Measurements from ENCODE around the gene RTEL1. TPM values are rescaled to one million over a fixed set of nuclear protein-coding genes. Genes with fewer than 3 reads are reported as not detected.
A peak's percentile ranks its signal among the peaks of the same experiment; 100 is the strongest.
"Not testable (repeated sequence)": the region's sequence is repeated elsewhere in the genome, so short reads cannot be mapped to it uniquely, and the experiment has no call there.

RTEL1 gene
- total and polyA plus RNA-seq, 3 experiments from 2014 or later = 5.7 to 54.5 (median 52.3) TPM

GRCh38 chr20:63630956-63631355, 27.2 kb upstream of the RTEL1 start:
- not testable (repeated sequence) for H3K36me3 ChIP-seq (ENCODE audit: insufficient read depth, low read length); H3K27ac ChIP-seq (ENCODE audit: low read depth, low read length); H3K9me3 Mint-ChIP-seq; H3K9me3 ChIP-seq (ENCODE audit: low read length); H3K27me3 Mint-ChIP-seq; H3K27me3 ChIP-seq (ENCODE audit: insufficient read depth, low read length, poor library complexity, severe bottlenecking); DNase-seq; H3K4me3 ChIP-seq (ENCODE audit: low read length)
- Mint-ChIP-seq H3K4me1 (peaks cover 43 to 69% (median 55%) of the 10 kb centered on the region in 3 donors), H3K36me3 (peaks cover 0 to 18% (median 6%) of the 10 kb centered on the region in 3 donors), H3K4me3 (peak overlapping the region in 1 of 7 donors; percentile 74), H3K27ac (peak overlapping the region in 4 of 8 donors; percentile 42 to 85 (median 60))
- peaks cover 67% of the 10 kb centered on the region for H3K4me1 ChIP-seq (ENCODE audit: insufficient read depth, low read length)
- ChIA-PET CTCF (interaction anchor here (2.9 kb wide), 1 partner anchor 11 kb away, joined by 19 read pairs; no protein-coding TSS in a partner anchor), POLR2A (interaction anchor here (3.2 kb wide), 1 partner anchor 11 kb away, joined by 16 read pairs; no protein-coding TSS in a partner anchor)

DNA sequence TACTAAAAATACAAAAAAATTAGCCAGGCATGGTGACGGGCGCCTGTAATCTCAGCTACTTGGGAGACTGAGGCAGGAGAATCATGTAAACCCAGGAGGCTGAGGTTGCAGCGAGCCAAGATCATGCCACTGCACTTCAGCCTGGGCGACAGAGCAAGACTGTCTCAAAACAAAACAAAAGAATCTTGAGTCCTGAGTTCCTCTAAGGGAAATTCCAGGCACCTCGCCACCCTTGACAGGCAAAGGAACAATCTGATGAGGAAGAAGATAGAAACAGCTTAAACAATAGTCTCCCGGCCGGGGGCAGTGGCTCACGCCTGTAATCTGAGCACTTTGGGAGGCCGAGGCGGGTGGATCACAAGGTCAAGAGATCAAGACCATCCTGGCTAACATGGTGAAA, 26.7 kb upstream of the RTEL1 start:
- not testable (repeated sequence) for H3K4me3 ChIP-seq (ENCODE audit: low read length); H3K27me3 ChIP-seq (ENCODE audit: insufficient read depth, low read length, poor library complexity, severe bottlenecking); H3K36me3 ChIP-seq (ENCODE audit: insufficient read depth, low read length); H3K27ac ChIP-seq (ENCODE audit: low read depth, low read length); H3K9me3 Mint-ChIP-seq; H3K9me3 ChIP-seq (ENCODE audit: low read length); H3K27me3 Mint-ChIP-seq
- ChIA-PET CTCF (interaction anchor here (2.1 to 2.9 kb wide), 2 partner anchors 11 to 95 kb away, joined by 6 to 19 read pairs; partner anchors contain the start of gene PTK6), POLR2A (interaction anchor here (3.2 kb wide), 1 partner anchor 10 kb away, joined by 16 read pairs; no protein-coding TSS in a partner anchor)
- H3K4me1 Mint-ChIP-seq = peaks cover 44 to 70% (median 56%) of the 10 kb centered on the region in 3 donors
- DNase-seq = peak in 1 of 5 donors; percentile 12
- H3K36me3 Mint-ChIP-seq = peaks cover 0 to 18% (median 6%) of the 10 kb centered on the region in 3 donors
- peaks cover 67% of the 10 kb centered on the region for H3K4me1 ChIP-seq (ENCODE audit: insufficient read depth, low read length)
- peak overlapping the region in 3 of 8 donors; percentile 63 to 97 (median 66) for H3K27ac Mint-ChIP-seq
- H3K4me3 Mint-ChIP-seq = peak overlapping the region in 1 of 7 donors; percentile 26

DNA sequence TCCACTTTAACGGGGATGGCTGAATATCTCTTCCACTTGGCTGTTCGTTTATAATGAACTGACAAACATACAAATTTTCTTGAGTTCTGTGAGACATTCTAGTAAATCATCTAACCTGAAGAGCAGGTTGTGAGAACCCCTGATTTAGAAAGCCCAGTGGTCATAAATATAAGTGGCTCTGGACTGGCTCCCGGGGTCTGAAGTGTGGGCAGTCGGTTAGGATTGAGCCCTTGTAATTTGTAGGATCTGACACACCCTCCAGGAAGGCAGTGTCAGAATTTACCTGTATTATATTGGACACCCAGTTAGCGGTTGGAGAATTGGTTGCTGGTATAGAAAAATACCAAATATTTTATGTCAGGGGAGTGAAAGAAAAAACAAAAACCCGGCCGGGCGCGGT, 24.4 kb upstream of the RTEL1 start:
- CTCF ChIA-PET = no interaction called here
- Histone ChIP-seq H3K4me1 (ENCODE audit: insufficient read depth, low read length) (peaks cover 84% of the 10 kb centered on the region), H3K9me3 (ENCODE audit: low read length) (no peaks in the 10 kb centered on the region), H3K27me3 (ENCODE audit: insufficient read depth, low read length, poor library complexity, severe bottlenecking) (no peaks in the 10 kb centered on the region), H3K27ac (ENCODE audit: low read depth, low read length) (no peak overlapping the region), H3K36me3 (ENCODE audit: insufficient read depth, low read length) (no peaks in the 10 kb centered on the region), H3K4me3 (ENCODE audit: low read length) (no peak overlapping the region)
- POLR2A ChIA-PET = interaction anchor here (0.7 to 3.2 kb wide), 2 partner anchors 8 to 25 kb away, joined by 4 to 16 read pairs; partner anchors contain the start of gene RTEL1
- peak overlapping the region; percentile 70 to 84 (median 77) for H3K27ac Mint-ChIP-seq
- no peaks in the 10 kb centered on the region for H3K27me3 Mint-ChIP-seq
- DNase-seq = no peak
- H3K4me1 Mint-ChIP-seq = peaks cover 52 to 78% (median 67%) of the 10 kb centered on the region in 3 donors
- H3K4me3 Mint-ChIP-seq = peak overlapping the region in 6 of 7 donors; percentile 18 to 79 (median 38)
- H3K36me3 Mint-ChIP-seq = peaks cover 0 to 12% (median 2%) of the 10 kb centered on the region in 3 donors
- no peaks in the 10 kb centered on the region for H3K9me3 Mint-ChIP-seq

GRCh38 chr20:63635431-63636141, 22.5 kb upstream of the RTEL1 start:
- POLR2A ChIA-PET = interaction anchor here (0.5 to 2.1 kb wide), 8 partner anchors 8 to 1569 kb away, joined by 3 to 20 read pairs (median 5); partner anchors contain the start of genes ARFRP1, GMEB2, PPDPF and RTEL1

DNA sequence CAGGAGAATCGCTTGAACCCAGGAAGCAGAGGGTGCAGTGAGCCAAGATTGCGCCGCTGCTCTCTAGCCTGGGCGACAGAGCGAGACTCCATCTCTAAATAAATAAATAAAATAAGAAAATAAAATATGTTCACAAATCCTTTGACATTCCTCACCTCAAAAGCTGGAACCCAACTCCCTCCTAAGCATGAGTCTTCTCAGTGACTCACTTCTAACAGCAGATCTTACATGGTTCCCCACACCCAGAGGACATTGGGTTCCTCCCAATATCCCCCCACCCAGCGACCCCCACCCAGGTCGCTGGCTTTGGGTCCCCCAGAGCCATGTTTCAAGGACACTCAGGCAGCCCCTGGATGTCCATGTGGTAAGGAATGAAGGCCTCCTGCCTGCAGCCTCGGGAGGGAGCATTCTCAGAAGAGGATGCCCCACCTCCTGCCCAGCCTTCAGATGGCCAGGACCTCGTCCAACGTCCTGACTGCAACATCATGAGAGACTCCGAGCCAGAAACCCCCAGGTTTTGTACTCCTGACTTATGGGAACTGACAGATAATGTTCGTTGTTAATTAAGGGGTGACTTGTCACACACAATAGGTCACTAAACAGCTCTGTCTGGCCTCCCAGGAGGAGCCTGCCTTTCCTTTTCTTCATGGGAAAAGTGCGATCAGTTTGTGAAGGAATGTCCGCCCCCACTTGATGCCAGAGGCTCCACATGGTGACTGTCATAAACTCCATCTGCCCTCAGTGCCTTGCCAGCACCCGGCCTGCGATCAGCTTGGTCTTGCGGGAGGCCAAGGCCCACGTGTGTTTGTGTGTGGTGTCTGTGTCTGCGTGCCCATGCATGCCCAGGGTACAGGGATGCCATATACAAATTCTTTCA, 21.1 kb upstream of the RTEL1 start:
- Mint-ChIP-seq H3K4me3 (peak overlapping the region in 6 of 7 donors; percentile 8 to 55 (median 40)), H3K9me3 (no peaks in the 10 kb centered on the region), H3K27ac (peak overlapping the region; percentile 68 to 100 (median 92)), H3K27me3 (no peaks in the 10 kb centered on the region), H3K4me1 (peaks cover 49 to 63% (median 63%) of the 10 kb centered on the region in 3 donors), H3K36me3 (peaks cover 0 to 11% (median 2%) of the 10 kb centered on the region in 3 donors)
- ChIA-PET CTCF (interaction anchor here (1.9 to 2.3 kb wide), 2 partner anchors 10 to 21 kb away, joined by 5 to 9 read pairs; partner anchors contain the start of genes GMEB2 and RTEL1), POLR2A (interaction anchor here (1.8 to 5.7 kb wide), 3 partner anchors 10 to 21 kb away, joined by 5 to 110 read pairs (median 20); partner anchors contain the start of genes GMEB2 and RTEL1)
- Histone ChIP-seq H3K27me3 (ENCODE audit: insufficient read depth, low read length, poor library complexity, severe bottlenecking) (no peaks in the 10 kb centered on the region), H3K4me3 (ENCODE audit: low read length) (peak overlapping the region; percentile 23), H3K36me3 (ENCODE audit: insufficient read depth, low read length) (no peaks in the 10 kb centered on the region), H3K27ac (ENCODE audit: low read depth, low read length) (peak overlapping the region; percentile 41), H3K9me3 (ENCODE audit: low read length) (no peaks in the 10 kb centered on the region), H3K4me1 (ENCODE audit: insufficient read depth, low read length) (peaks cover 63% of the 10 kb centered on the region)
- DNase-seq = no peak

More at GRCh38 chr20:63635431-63636141, 22.5 kb upstream of the RTEL1 start:
- Mint-ChIP-seq H3K36me3 (peaks cover 0 to 13% (median 2%) of the 10 kb centered on the region in 3 donors), H3K27ac (peak overlapping the region; percentile 93 to 100 (median 98)), H3K27me3 (no peaks in the 10 kb centered on the region), H3K4me3 (peak overlapping the region; percentile 79 to 93 (median 83)), H3K4me1 (peaks cover 51 to 73% (median 67%) of the 10 kb centered on the region in 3 donors), H3K9me3 (no peaks in the 10 kb centered on the region)
- H3K36me3 ChIP-seq (ENCODE audit: insufficient read depth, low read length) = no peaks in the 10 kb centered on the region
- no peaks in the 10 kb centered on the region for H3K27me3 ChIP-seq (ENCODE audit: insufficient read depth, low read length, poor library complexity, severe bottlenecking)
- H3K27ac ChIP-seq (ENCODE audit: low read depth, low read length) = peak overlapping the region; percentile 71
- H3K4me3 ChIP-seq (ENCODE audit: low read length) = peak overlapping the region; percentile 54
- H3K4me1 ChIP-seq (ENCODE audit: insufficient read depth, low read length) = peaks cover 74% of the 10 kb centered on the region
- no peaks in the 10 kb centered on the region for H3K9me3 ChIP-seq (ENCODE audit: low read length)
- DNase-seq = peak; percentile 57 to 90 (median 90)
- CTCF ChIA-PET = interaction anchor here (0.7 to 2.3 kb wide), 3 partner anchors 8 to 98 kb away, joined by 3 to 9 read pairs (median 3); partner anchors contain the start of genes GMEB2 and PTK6

GRCh38 chr20:63639093-63639975, 18.8 kb upstream of the RTEL1 start:
- ChIA-PET POLR2A (interaction anchor here (0.7 to 5.7 kb wide), 3 partner anchors 13 to 98 kb away, joined by 3 to 110 read pairs (median 4); partner anchors contain the start of gene GMEB2), CTCF (interaction anchor here (1.0 to 1.7 kb wide), 5 partner anchors 10 to 96 kb away, joined by 3 to 6 read pairs (median 4); partner anchors contain the start of gene GMEB2)
- H3K9me3 ChIP-seq (ENCODE audit: low read length) = no peaks in the 10 kb centered on the region
- Mint-ChIP-seq H3K36me3 (peaks cover 0 to 17% (median 2%) of the 10 kb centered on the region in 3 donors), H3K27me3 (no peaks in the 10 kb centered on the region), H3K9me3 (no peaks in the 10 kb centered on the region), H3K4me3 (peak overlapping the region; percentile 92 to 95 (median 94)), H3K27ac (peak overlapping the region; percentile 96 to 100 (median 100)), H3K4me1 (peaks cover 41 to 54% (median 48%) of the 10 kb centered on the region in 3 donors)
- no peaks in the 10 kb centered on the region for H3K36me3 ChIP-seq (ENCODE audit: insufficient read depth, low read length)
- H3K4me3 ChIP-seq (ENCODE audit: low read length) = peak overlapping the region; percentile 75
- DNase-seq = peak; percentile 51 to 87 (median 76)
- H3K4me1 ChIP-seq (ENCODE audit: insufficient read depth, low read length) = peaks cover 48% of the 10 kb centered on the region
- no peaks in the 10 kb centered on the region for H3K27me3 ChIP-seq (ENCODE audit: insufficient read depth, low read length, poor library complexity, severe bottlenecking)
- H3K27ac ChIP-seq (ENCODE audit: low read depth, low read length) = peak overlapping the region; percentile 56

All from CD8-positive, alpha-beta memory T cell (primary cell).